ENCODE results near the gene GRAMD1B.

DNA sequence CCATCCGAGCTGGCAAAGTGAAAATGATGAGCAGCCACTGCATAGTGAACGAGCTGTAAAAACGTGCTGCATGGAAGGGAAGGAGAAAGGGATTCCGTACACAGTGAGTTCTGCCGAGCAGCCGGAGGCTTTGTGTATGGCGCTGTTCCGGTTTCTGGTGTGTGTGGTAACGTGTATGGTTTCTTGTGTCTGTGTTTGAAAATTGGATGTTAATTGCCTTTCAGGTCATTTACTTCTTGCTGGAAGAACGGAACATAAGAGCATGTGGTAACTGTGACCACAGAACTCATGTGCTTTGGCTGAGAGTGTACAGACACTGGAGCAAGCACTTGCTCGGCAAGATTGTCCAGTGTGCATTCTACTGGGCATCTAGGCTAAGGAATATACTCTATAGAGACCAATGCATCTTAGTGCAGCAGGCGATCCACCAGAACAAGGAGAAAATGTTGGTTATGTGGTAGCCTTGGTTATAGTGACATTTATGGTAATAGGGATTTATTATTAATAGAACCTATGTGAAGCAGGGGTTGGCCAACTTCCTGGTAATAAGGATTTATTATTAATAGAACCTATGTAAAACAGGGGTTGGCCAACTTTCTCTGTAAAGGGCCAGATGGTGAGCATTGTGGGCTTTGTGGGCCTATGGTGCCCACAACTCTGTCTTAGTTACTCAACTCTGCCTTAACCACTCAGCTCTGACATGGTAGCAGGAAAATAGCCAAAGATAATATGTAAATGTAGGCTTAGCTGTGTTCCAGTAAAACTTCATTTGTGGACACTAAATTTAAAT is 49.2 kb downstream of the GRAMD1B start:
- no peak for TF ChIP-seq CTCF (conservative IDR thresholded peaks at IDR 0.05; ENCODE audit: low read length)
- TF ChIP-seq EZH2phosphoT487 (IDR thresholded peaks at IDR 0.05; ENCODE audit: borderline replicate concordance), result no peak

Data from Loucy (cell line).